ENCODE results near the gene HLCS.

The HLCS gene

GRCh38 chr21:36803816-36804439, 162.5 kb downstream of the HLCS start:
- no peak for DNase-seq

- DNase-seq: no peak
These were observed 163.3 kb downstream of the HLCS start for GRCh38 chr21:36803051-36803645.

- DNase-seq: no peak
These were observed 165.7 kb downstream of the HLCS start for GRCh38 chr21:36800734-36801133.

- no peak for DNase-seq
These were observed 166.6 kb downstream of the HLCS start for GRCh38 chr21:36799869-36800268.

GRCh38 chr21:36798491-36798890, 168.0 kb downstream of the HLCS start:
- DNase-seq: no peak

- DNase-seq: no peak
These were observed 170.4 kb downstream of the HLCS start for GRCh38 chr21:36796070-36796469.

- no peak for DNase-seq
These were observed 173.9 kb downstream of the HLCS start for GRCh38 chr21:36792505-36792967.

- DNase-seq: no peak
These were observed 174.6 kb downstream of the HLCS start for GRCh38 chr21:36791695-36792470.

GRCh38 chr21:36791180-36791579, 175.3 kb downstream of the HLCS start:
- no peak for DNase-seq

GRCh38 chr21:36790616-36791015, 175.9 kb downstream of the HLCS start:
- no peak for DNase-seq

- DNase-seq: no peak
These were observed 178.3 kb downstream of the HLCS start for GRCh38 chr21:36788120-36788638.

GRCh38 chr21:36786186-36786585, 180.3 kb downstream of the HLCS start:
- no peak for DNase-seq

- DNase-seq: no peak
These were observed 180.9 kb downstream of the HLCS start for GRCh38 chr21:36785615-36786014.

GRCh38 chr21:36784947-36785346, 181.5 kb downstream of the HLCS start:
- DNase-seq: no peak

GRCh38 chr21:36783612-36784374, 182.7 kb downstream of the HLCS start:
- no peak for DNase-seq

- DNase-seq: no peak
These were observed 185.6 kb downstream of the HLCS start for GRCh38 chr21:36780861-36781260.

GRCh38 chr21:36776981-36777617, 189.4 kb downstream of the HLCS start:
- DNase-seq: no peak

GRCh38 chr21:36773995-36774394, 192.5 kb downstream of the HLCS start:
- DNase-seq: no peak

GRCh38 chr21:36773117-36773516, 193.4 kb downstream of the HLCS start:
- no peak for DNase-seq

- DNase-seq: no peak
These were observed 197.2 kb downstream of the HLCS start for GRCh38 chr21:36769051-36769839.

- DNase-seq: no peak
These were observed 198.0 kb downstream of the HLCS start for GRCh38 chr21:36768496-36768895.

- no peak for DNase-seq
These were observed 199.4 kb downstream of the HLCS start for GRCh38 chr21:36767096-36767495.
